ENCODE measurements around the gene KCTD16.

GRCh38 chr5:144323181-144323580, 152.5 kb downstream of the KCTD16 start:
- TF ChIP-seq ZBTB33 (IDR thresholded peaks at IDR 0.05; ENCODE audit: borderline replicate concordance, low read depth) (no peak), MAX (IDR thresholded peaks at IDR 0.05; ENCODE audit: low read depth) (no peak), POLR2AphosphoS5 (IDR thresholded peaks at IDR 0.05; ENCODE audit: low read depth, low read length) (no peak), CTCF (IDR thresholded peaks at IDR 0.05) (no peak), SMC3 (IDR thresholded peaks at IDR 0.05; ENCODE audit: low read depth, low read length) (no peak), EZH2phosphoT487 (IDR thresholded peaks at IDR 0.05; ENCODE audit: borderline replicate concordance, low read depth) (no peak), FOXM1 (IDR thresholded peaks at IDR 0.05; ENCODE audit: low read depth) (no peak), EP300 (IDR thresholded peaks at IDR 0.05; ENCODE audit: borderline replicate concordance in 1 of 2, low read depth in 1 of 2, low read length in 1 of 2) (no peak), FOXJ3 (CRISPR knock-in tag; IDR thresholded peaks at IDR 0.05) (no peak), USF1 (IDR thresholded peaks at IDR 0.05; ENCODE audit: borderline replicate concordance, low read depth) (no peak)

Measured in SK-N-SH (cell line).